Ovary (tissue), 3 donors: ENCODE measurements around the gene CTBP1.

ENCODE experiments used
- CTCF ChIP-seq, 3 donors: fragments of 450-650 bp in 2 of 3; fragments of 200-600 bp in 1 of 3; IDR thresholded peaks; one replicate each; pipeline versions ENCODE4 v1.5.1 to v1.8.0; 2016 to 2022; ENCODE audit warnings: antibody characterized with exemption in 3 of 3, mild to moderate bottlenecking in 1 of 3
- EP300 ChIP-seq: sonication (generic); formaldehyde crosslinking; IDR thresholded peaks from one replicate; pipeline ENCODE4 v1.6.1; 2017; ENCODE audit warnings: antibody characterized with exemption
- POLR2A ChIP-seq: fragments of 450-650 bp; IDR thresholded peaks from one replicate; pipeline ENCODE4 v1.6.1; 2017; ENCODE audit warnings: antibody characterized with exemption, mild to moderate bottlenecking, moderate library complexity
- donor health status: DM: no; HTN: no; CAD: no.

DNA sequence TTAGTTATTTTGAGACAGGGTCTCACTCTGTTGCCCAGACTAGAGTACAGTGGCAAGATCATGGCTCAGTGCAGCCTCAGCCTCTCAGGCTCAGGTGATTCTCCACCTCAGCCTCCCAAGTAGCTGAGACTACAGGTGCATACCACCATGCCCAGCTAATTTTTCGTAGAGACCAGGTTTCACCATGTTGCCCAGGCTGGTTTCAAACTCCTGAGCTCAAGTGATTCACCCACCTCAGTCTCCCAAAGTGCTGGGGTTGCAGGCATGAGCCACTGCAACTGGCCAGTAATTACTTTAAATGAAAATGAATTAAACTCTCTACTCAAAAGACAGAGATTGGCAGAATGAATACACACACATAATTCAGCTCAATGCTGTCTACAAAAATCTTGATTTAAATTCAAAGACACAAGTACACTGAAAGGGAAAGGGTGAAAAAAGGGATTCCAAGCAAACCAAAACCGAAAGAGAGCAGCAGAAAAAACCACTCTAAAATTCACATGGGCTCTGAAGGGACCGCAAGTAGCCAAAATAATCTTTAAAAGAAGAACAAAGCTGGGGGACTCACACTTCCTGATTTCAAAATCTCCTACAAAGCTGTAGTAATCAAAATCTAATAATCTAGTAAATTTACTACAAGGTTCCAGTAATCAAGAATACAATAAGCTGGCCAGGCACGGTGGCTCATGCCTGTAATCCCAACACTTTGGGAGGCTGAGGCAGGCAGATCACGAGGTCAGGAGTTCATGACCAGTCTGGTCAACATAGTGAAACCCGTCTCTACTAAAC lies 64.8 kb downstream of the CTBP1 start:
- no peak for TF ChIP-seq CTCF (IDR thresholded peaks at IDR 0.05)
- no peak for TF ChIP-seq POLR2A
- TF ChIP-seq EP300: no peak
